OCI-LY7 (cell line): Measurements from ENCODE around the gene DUOX1. TPM values are rescaled to one million over a fixed set of nuclear protein-coding genes. Genes with fewer than 3 reads are reported as not detected.
"Not testable (repeated sequence)": the region's sequence is repeated elsewhere in the genome, so short reads cannot be mapped to it uniquely, and the experiment has no call there.

Experiments
- BruUV-seq: library from RNA; stranded (reverse); fragments of 400-500 nt; replicated peaks from 2 replicates; lab custom pipeline; 2021; lab: Mats Ljungman, UMichigan
- CTCF ChIA-PET: fragments of 300-600 bp; sonication (Branson Sonifier 250); formaldehyde crosslinking; loops from one replicate; lab custom pipeline; 2022; ENCODE audit warnings: antibody characterized with exemption; ENCODE audit not compliant: unreplicated experiment; lab: Charles Lee
- POLR2A ChIA-PET: fragments of 300-600 bp; sonication (Branson Sonifier 250); formaldehyde crosslinking; loops from one replicate; lab custom pipeline; 2022; ENCODE audit warnings: antibody characterized with exemption; lab: Charles Lee
- DNase-seq: peaks from one replicate; pipeline ENCODE4 v3.0.0-alpha.2; 2015; ENCODE audit warnings: low spot score
- H2AFZ ChIP-seq: fragments of 200-600 bp; sonication (generic), shearing (Covaris generic); 2 replicates; pipeline ENCODE4 v1.6.1; 2014; ENCODE audit warnings: mild to moderate bottlenecking, antibody characterized with exemption, low read length, moderate library complexity
- H3K27ac ChIP-seq: fragments of 200-600 bp; sonication (generic); 2 replicates; pipeline ENCODE4 v1.5.1; 2014; ENCODE audit warnings: mixed run types, low read depth, mild to moderate bottlenecking, moderate library complexity, low read length, inconsistent platforms; ENCODE audit not compliant: poor library complexity, severe bottlenecking
- H3K36me3 ChIP-seq: fragments of 200-600 bp; sonication (generic); 2 replicates; pipeline ENCODE4 v1.6.1; 2014; ENCODE audit warnings: mild to moderate bottlenecking, antibody characterized with exemption, low read length, moderate library complexity, mixed read lengths; ENCODE audit not compliant: insufficient read depth
- H3K4me1 ChIP-seq: fragments of 200-600 bp; sonication (generic); 2 replicates; pipeline ENCODE4 v1.5.1; 2014; ENCODE audit warnings: mild to moderate bottlenecking, low read length; ENCODE audit not compliant: insufficient read depth, poor library complexity, severe bottlenecking
- H3K4me2 ChIP-seq: fragments of 200-600 bp; sonication (generic); 2 replicates; pipeline ENCODE4 v1.6.1; 2014; ENCODE audit warnings: mild to moderate bottlenecking, low read length
- H3K4me3 ChIP-seq: fragments of 200-600 bp; sonication (generic); 2 replicates; pipeline ENCODE4 v1.5.1; 2014; ENCODE audit warnings: mild to moderate bottlenecking, low read depth, low read length; ENCODE audit not compliant: poor library complexity, severe bottlenecking
- H3K79me2 ChIP-seq: fragments of 200-600 bp; sonication (generic); 2 replicates; pipeline ENCODE4 v1.6.1; 2016; ENCODE audit warnings: low read depth, mild to moderate bottlenecking, low read length, moderate library complexity, mixed read lengths; ENCODE audit not compliant: insufficient read depth
- H3K9me2 ChIP-seq: fragments of 200-600 bp; sonication (generic); 2 replicates; pipeline ENCODE4 v1.6.1; 2016; ENCODE audit warnings: mild to moderate bottlenecking, low read length, mixed read lengths; ENCODE audit not compliant: insufficient read depth
- H3K9me3 ChIP-seq: fragments of 200-600 bp; sonication (generic); 2 replicates; pipeline ENCODE4 v1.6.1; 2014; ENCODE audit warnings: mild to moderate bottlenecking, mixed run types, low read length, mixed read lengths
- H4K20me1 ChIP-seq: fragments of 200-600 bp; sonication (generic); 2 replicates; pipeline ENCODE4 v1.6.1; 2014; ENCODE audit warnings: mild to moderate bottlenecking, antibody characterized with exemption, low read length, moderate library complexity, mixed read lengths; ENCODE audit not compliant: insufficient read depth
- CTCF ChIP-seq: fragments of 200-600 bp; sonication (generic); conservative IDR thresholded peaks from 2 replicates; pipeline ENCODE4 v1.5.1; 2014; ENCODE audit warnings: mild to moderate bottlenecking, antibody characterized with exemption, low read length, moderate library complexity, mixed read lengths
- EZH2phosphoT487 ChIP-seq: fragments of 200-600 bp; sonication (generic); IDR thresholded peaks from 2 replicates; pipeline ENCODE4 v1.6.1; 2018; ENCODE audit warnings: low read depth, borderline replicate concordance, mild to moderate bottlenecking, mixed run types, antibody characterized with exemption, low read length, moderate library complexity, mixed read lengths
- intact Hi-C: fragments of 100-400 bp; cut with micrococcal nuclease; formaldehyde crosslinking; loops from one replicate; pipeline ENCODE4 v1.10.0; 2022; ENCODE audit not compliant: unreplicated experiment
- total RNA-seq, 2 experiments: library from RNA; depleted of rRNA in 1 of 2; stranded (reverse); fragments of >200 nt in 1 of 2; shearing (Covaris generic) in 1 of 2; gene quantifications; 2 replicates each; pipeline ENCODE4 v1.2.3, GENCODE V29; 2014 to 2022

Gene DUOX1
- total RNA-seq, 2 experiments from 2014 or later = not detected

DNA sequence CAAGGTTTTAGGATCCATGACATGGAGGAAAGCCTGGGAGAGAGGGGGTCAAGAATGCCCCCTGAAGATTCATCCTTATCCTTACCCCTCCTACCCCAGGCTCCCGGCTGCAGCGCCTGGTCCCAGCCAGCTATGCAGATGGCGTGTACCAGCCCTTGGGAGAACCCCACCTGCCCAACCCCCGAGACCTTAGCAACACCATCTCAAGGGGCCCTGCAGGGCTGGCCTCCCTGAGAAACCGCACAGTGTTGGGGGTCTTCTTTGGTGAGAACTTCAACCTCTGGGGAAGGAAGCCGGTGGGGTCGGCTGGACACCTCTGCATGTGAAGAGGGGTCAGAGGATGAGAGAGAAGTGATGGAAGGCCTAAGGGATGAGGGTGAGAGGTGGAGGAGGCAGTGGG, 4.3 kb downstream of the DUOX1 start:
- H3K9me3 ChIP-seq = no peaks in the 10 kb centered on the region
- H3K4me1 ChIP-seq = no peaks in the 10 kb centered on the region
- ChIA-PET POLR2A (no interaction called here), CTCF (no interaction called here)
- H3K27ac ChIP-seq = no peak overlapping the region
- TF ChIP-seq CTCF (no peak), EZH2phosphoT487 (no peak)
- no peak overlapping the region for H3K4me3 ChIP-seq
- H2AFZ ChIP-seq = no peak overlapping the region
- H3K79me2 ChIP-seq = no peaks in the 10 kb centered on the region
- H3K9me2 ChIP-seq = no peaks in the 10 kb centered on the region
- no peak overlapping the region for H3K4me2 ChIP-seq
- H4K20me1 ChIP-seq = no peaks in the 10 kb centered on the region
- H3K36me3 ChIP-seq = no peaks in the 10 kb centered on the region
- intact Hi-C loops = no loop called here
- no TSS peak for BruUV-seq
- no peak for DNase-seq

DNA sequence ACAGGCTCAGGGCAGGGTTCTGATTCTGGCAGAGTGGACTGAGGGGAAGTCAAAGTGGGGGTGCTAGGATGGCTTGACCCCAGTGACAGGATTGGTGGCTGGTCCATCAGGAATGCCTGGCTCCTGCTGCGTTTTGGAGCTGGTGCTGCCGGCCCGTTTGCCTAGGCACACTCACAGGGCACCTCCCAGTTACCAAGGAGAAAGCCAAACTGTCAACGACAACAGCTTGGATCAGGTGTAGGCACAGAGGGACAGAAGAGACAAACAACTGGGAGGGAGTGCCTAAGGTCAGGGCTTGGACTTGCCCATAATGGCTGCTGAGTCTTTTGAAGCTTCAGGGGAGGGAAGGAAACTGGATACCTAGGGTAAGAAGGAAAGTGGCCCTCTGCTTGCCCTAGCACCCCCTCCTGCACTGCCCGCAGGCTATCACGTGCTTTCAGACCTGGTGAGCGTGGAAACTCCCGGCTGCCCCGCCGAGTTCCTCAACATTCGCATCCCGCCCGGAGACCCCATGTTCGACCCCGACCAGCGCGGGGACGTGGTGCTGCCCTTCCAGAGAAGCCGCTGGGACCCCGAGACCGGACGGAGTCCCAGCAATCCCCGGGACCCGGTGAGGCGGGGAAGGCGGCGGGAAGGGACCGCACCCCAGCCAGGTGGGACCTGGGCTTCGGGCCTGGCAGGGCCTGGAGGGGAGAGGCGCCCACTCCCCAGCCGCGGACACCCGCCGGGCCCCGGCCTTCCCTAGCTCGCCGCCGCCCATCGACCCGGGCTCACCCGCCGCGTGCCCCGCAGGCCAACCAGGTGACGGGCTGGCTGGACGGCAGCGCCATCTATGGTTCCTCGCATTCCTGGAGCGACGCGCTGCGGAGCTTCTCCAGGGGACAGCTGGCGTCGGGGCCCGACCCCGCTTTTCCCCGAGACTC, 5.1 kb downstream of the DUOX1 start:
- Histone ChIP-seq H3K4me1 (no peaks in the 10 kb centered on the region), H3K27ac (no peak overlapping the region), H3K36me3 (no peaks in the 10 kb centered on the region), H3K9me2 (no peaks in the 10 kb centered on the region), H3K79me2 (no peaks in the 10 kb centered on the region), H3K4me2 (no peak overlapping the region), H2AFZ (no peak overlapping the region), H3K9me3 (no peaks in the 10 kb centered on the region), H4K20me1 (no peaks in the 10 kb centered on the region), H3K4me3 (no peak overlapping the region)
- TF ChIP-seq CTCF = no peak
- no peak for TF ChIP-seq EZH2phosphoT487
- CTCF ChIA-PET = no interaction called here
- intact Hi-C loops = no loop called here
- no TSS peak for BruUV-seq
- no peak for DNase-seq
- POLR2A ChIA-PET = no interaction called here

DNA sequence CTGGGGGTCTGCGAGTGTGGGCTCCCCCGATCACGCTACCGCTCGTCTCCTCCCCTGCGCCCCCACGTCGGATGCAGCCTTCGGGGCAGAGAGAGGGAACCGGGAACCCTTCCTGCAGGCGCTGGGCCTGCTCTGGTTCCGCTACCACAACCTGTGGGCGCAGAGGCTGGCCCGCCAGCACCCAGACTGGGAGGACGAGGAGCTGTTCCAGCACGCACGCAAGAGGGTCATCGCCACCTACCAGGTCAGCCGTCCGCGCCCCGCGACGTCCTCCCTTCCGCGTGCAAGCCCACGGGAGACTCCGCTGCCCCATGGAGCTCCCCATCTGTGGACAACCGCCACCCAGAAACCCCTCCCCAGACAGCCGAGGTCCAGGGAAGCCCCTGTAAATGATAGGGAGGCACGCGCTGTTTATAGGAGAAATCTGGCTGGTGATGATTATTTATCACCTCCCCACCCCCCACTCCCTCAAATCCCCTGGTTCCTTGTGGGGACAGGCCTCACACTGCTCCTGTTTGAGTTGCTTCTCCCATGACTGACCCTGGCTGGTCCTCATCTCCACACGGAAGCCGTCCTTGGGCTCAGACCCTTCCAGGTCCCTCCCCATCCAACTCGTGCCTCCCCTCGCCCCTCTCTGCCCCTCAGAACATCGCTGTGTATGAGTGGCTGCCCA, 6.0 kb downstream of the DUOX1 start:
- H4K20me1 ChIP-seq, DNase-seq, POLR2A ChIA-PET, H3K9me2 ChIP-seq, H2AFZ ChIP-seq, H3K4me3 ChIP-seq, BruUV-seq, H3K4me1 ChIP-seq, H3K27ac ChIP-seq, CTCF ChIA-PET, H3K4me2 ChIP-seq, H3K79me2 ChIP-seq, H3K9me3 ChIP-seq, intact Hi-C loops, H3K36me3 ChIP-seq: not testable (repeated sequence)
